NOMO-1 treated with DMSO at 0.1 percent for 48 hours (cell line): Measurements from ENCODE around the gene OR13G1.
"Not testable (repeated sequence)": the region's sequence is repeated elsewhere in the genome, so short reads cannot be mapped to it uniquely, and the experiment has no call there.

Source experiments
- DNase-seq: peaks from one replicate; lab custom pipeline; 2025; ENCODE audit not compliant: unreplicated experiment; lab: John Stamatoyannopoulos, UW

OR13G1 gene

GRCh38 chr1:247679639-247680038, at the start of gene OR13G1:
Gene OR13G1, minus strand, starts transcription at chr1:247679739. Its CDS starts 6,698 bp downstream, at chr1:247673041.
- DNase-seq, result no peak

- no peak for DNase-seq
These were observed 41.7 kb upstream of the OR13G1 start for GRCh38 chr1:247721222-247721621.

GRCh38 chr1:247716546-247716945, 37.0 kb upstream of the OR13G1 start, which contains the start of gene OR6F1:
Gene OR6F1, minus strand, starts transcription at chr1:247716646. Its CDS starts 3,891 bp downstream, at chr1:247712755.
- DNase-seq, result no peak

GRCh38 chr1:247713753-247714152, 34.2 kb upstream of the OR13G1 start:
- DNase-seq, result no peak

GRCh38 chr1:247710681-247711080, 31.1 kb upstream of the OR13G1 start:
- not testable (repeated sequence) for DNase-seq

- no peak for DNase-seq
These were observed 21.8 kb upstream of the OR13G1 start for GRCh38 chr1:247701338-247701737.

- peak; percentile 51 for DNase-seq
These were observed 1.9 kb upstream of the OR13G1 start for GRCh38 chr1:247681288-247681897.

GRCh38 chr1:247680171-247680570, 632 bp upstream of the OR13G1 start:
- DNase-seq, result no peak

GRCh38 chr1:247669225-247669624, 10.3 kb downstream of the OR13G1 start:
- DNase-seq, result no peak

GRCh38 chr1:247656221-247656875, 23.2 kb downstream of the OR13G1 start:
- no peak for DNase-seq

GRCh38 chr1:247653040-247653439, 26.5 kb downstream of the OR13G1 start:
- no peak for DNase-seq

GRCh38 chr1:247647864-247648263, 31.7 kb downstream of the OR13G1 start:
- DNase-seq, result no peak

- DNase-seq, result peak; percentile 39
These were observed 32.7 kb downstream of the OR13G1 start for GRCh38 chr1:247646867-247647266.

- DNase-seq, result no peak
These were observed 36.8 kb downstream of the OR13G1 start for GRCh38 chr1:247642742-247643141.

GRCh38 chr1:247639381-247639981, 40.1 kb downstream of the OR13G1 start:
- DNase-seq, result no peak

GRCh38 chr1:247638781-247639180, 40.8 kb downstream of the OR13G1 start:
- no peak for DNase-seq

- no peak for DNase-seq
These were observed 41.5 kb downstream of the OR13G1 start for GRCh38 chr1:247638011-247638410.

GRCh38 chr1:247627951-247628350, 51.6 kb downstream of the OR13G1 start:
- no peak for DNase-seq
